IMR-90 (cell line): Measurements from ENCODE around the gene AMBP. TPM values are rescaled to one million over a fixed set of nuclear protein-coding genes. Genes with fewer than 3 reads are reported as not detected.
"Not testable (repeated sequence)": the region's sequence is repeated elsewhere in the genome, so short reads cannot be mapped to it uniquely, and the experiment has no call there.

Experiments used
- ATAC-seq: fragments of 200-7000 bp; cut with Tn5 transposase; 2 replicates; pipeline ENCODE4 v1.9.1; 2020; ENCODE audit warnings: low read depth, mild to moderate bottlenecking, moderate library complexity
- BruUV-seq: library from RNA; stranded (reverse); fragments of 400-500 nt; replicated peaks from 2 replicates; lab custom pipeline; 2021; lab: Mats Ljungman, UMichigan
- CTCF ChIA-PET: fragments of 300-600 bp; formaldehyde crosslinking; extraction: SDS; loops from one replicate; lab custom pipeline; 2021; ENCODE audit warnings: antibody characterized with exemption; lab: Yijun Ruan, JAX
- POLR2A ChIA-PET: fragments of 300-600 bp; sonication (Branson Sonifier 250); formaldehyde crosslinking; loops from one replicate; lab custom pipeline; 2022; ENCODE audit warnings: antibody characterized with exemption; ENCODE audit not compliant: unreplicated experiment; lab: Charles Lee
- DNase-seq: peaks from one replicate; pipeline ENCODE4 v3.0.0; 2013
- H2AFZ ChIP-seq: replicated peaks from 2 replicates; pipeline ENCODE3; 2013; ENCODE audit warnings: low read length, mild to moderate bottlenecking; ENCODE audit not compliant: poor library complexity
- H2AK5ac ChIP-seq: 2 replicates; pipeline ENCODE4 v1.6.1; 2013; ENCODE audit warnings: low read depth, low read length, inconsistent platforms
- H2AK9ac ChIP-seq: replicated peaks from 2 replicates; pipeline ENCODE3; 2013; ENCODE audit warnings: mild to moderate bottlenecking, low read depth, low read length, moderate library complexity; ENCODE audit not compliant: poor library complexity
- H2BK120ac ChIP-seq: 2 replicates; pipeline ENCODE4 v1.6.1; 2013; ENCODE audit warnings: low read depth, low read length, inconsistent platforms
- H2BK15ac ChIP-seq: 3 replicates; pipeline ENCODE4 v1.6.1; 2013; ENCODE audit warnings: low read depth, low read length, inconsistent platforms
- H2BK20ac ChIP-seq: 2 replicates; pipeline ENCODE4 v1.6.1; 2013; ENCODE audit warnings: low read depth, mild to moderate bottlenecking, inconsistent platforms, low read length, moderate library complexity
- H2BK5ac ChIP-seq: 2 replicates; pipeline ENCODE4 v1.6.1; 2013; ENCODE audit warnings: mild to moderate bottlenecking, low read depth, low read length, inconsistent platforms; ENCODE audit not compliant: poor library complexity, severe bottlenecking
- H3K14ac ChIP-seq: replicated peaks from 2 replicates; pipeline ENCODE4 v1.6.1; 2013; ENCODE audit warnings: low read depth, low read length, inconsistent platforms
- H3K18ac ChIP-seq: 2 replicates; pipeline ENCODE4 v1.6.1; 2013; ENCODE audit warnings: low read depth, low read length, control low read depth
- H3K23ac ChIP-seq: 2 replicates; pipeline ENCODE4 v1.6.1; 2013; ENCODE audit warnings: low read depth, low read length, inconsistent platforms
- H3K27ac ChIP-seq: 2 replicates; pipeline ENCODE4 v1.5.1; 2013; ENCODE audit warnings: mild to moderate bottlenecking, control low read depth, low read length; ENCODE audit not compliant: insufficient read depth
- H3K27me3 ChIP-seq: 2 replicates; pipeline ENCODE4 v1.6.1; 2013; ENCODE audit warnings: low read length; ENCODE audit not compliant: control insufficient read depth, insufficient read depth
- H3K36me3 ChIP-seq: 2 replicates; pipeline ENCODE4 v1.6.1; 2013; ENCODE audit warnings: low read length, mixed read lengths; ENCODE audit not compliant: control insufficient read depth, insufficient read depth
- H3K4ac ChIP-seq: 2 replicates; pipeline ENCODE4 v1.6.1; 2013; ENCODE audit warnings: low read depth, low read length, inconsistent platforms
- H3K4me1 ChIP-seq: 2 replicates; pipeline ENCODE4 v1.6.1; 2013; ENCODE audit warnings: low read length, mixed read lengths; ENCODE audit not compliant: control insufficient read depth, insufficient read depth
- H3K4me2 ChIP-seq: 2 replicates; pipeline ENCODE4 v1.6.1; 2013; ENCODE audit warnings: low read depth, mild to moderate bottlenecking, control low read depth, low read length, moderate library complexity
- H3K4me3 ChIP-seq: 2 replicates; pipeline ENCODE4 v1.5.1; 2013; ENCODE audit warnings: low read depth, mild to moderate bottlenecking, control low read depth, low read length, moderate library complexity; ENCODE audit not compliant: insufficient read depth
- H3K56ac ChIP-seq: 2 replicates; pipeline ENCODE4 v1.6.1; 2013; ENCODE audit warnings: low read length, inconsistent platforms; ENCODE audit not compliant: insufficient read depth; ENCODE audit errors: extremely low read depth
- H3K79me1 ChIP-seq, 2 experiments: 2 replicates each; pipeline ENCODE4 v1.6.1; 2013; ENCODE audit warnings: low read length in 2 of 2, inconsistent platforms in 1 of 2, low read depth in 1 of 2
- H3K9ac ChIP-seq: 2 replicates; pipeline ENCODE4 v1.6.1; 2013; ENCODE audit warnings: low read depth, low read length, control low read depth
- H3K9me1 ChIP-seq: 2 replicates; pipeline ENCODE4 v1.6.1; 2013; ENCODE audit warnings: low read length, inconsistent platforms; ENCODE audit not compliant: insufficient read depth
- H3K9me3 ChIP-seq: 2 replicates; pipeline ENCODE4 v1.6.1; 2013; ENCODE audit warnings: low read length; ENCODE audit not compliant: control insufficient read depth, insufficient read depth
- H4K20me1 ChIP-seq: 2 replicates; pipeline ENCODE4 v1.6.1; 2013; ENCODE audit warnings: low read length, inconsistent platforms; ENCODE audit not compliant: insufficient read depth
- H4K5ac ChIP-seq: 2 replicates; pipeline ENCODE4 v1.6.1; 2013; ENCODE audit warnings: mild to moderate bottlenecking, low read depth, low read length, control low read depth
- H4K8ac ChIP-seq, 2 experiments: 2 replicates each; pipeline ENCODE4 v1.6.1; 2013; ENCODE audit warnings: low read depth in 2 of 2, low read length in 2 of 2, control low read depth in 1 of 2, inconsistent platforms in 1 of 2
- H4K91ac ChIP-seq: 2 replicates; pipeline ENCODE4 v1.6.1; 2013; ENCODE audit warnings: low read depth, low read length, inconsistent platforms; ENCODE audit not compliant: insufficient read depth
- BHLHE40 ChIP-seq: fragments of 150-350 bp; IDR thresholded peaks from 2 replicates; pipeline ENCODE4 v1.6.1; 2016; ENCODE audit warnings: mild to moderate bottlenecking, low read depth, low read length
- FOS ChIP-seq: fragments of 150-350 bp; IDR thresholded peaks from 2 replicates; pipeline ENCODE4 v1.6.1; 2016; ENCODE audit warnings: low read depth, low read length
- NFE2L2 ChIP-seq: fragments of 150-350 bp; IDR thresholded peaks from 2 replicates; pipeline ENCODE4 v1.6.1; 2016; ENCODE audit warnings: low read depth, mild to moderate bottlenecking, low read length
- WGBS, 2 experiments: methylation state at CpG; one replicate each; pipeline versions ENCODE4 v1.1.5 to v1.1.7; 2013; ENCODE audit warnings: missing lambda C conversion rate in 2 of 2; ENCODE audit not compliant: insufficient read length in 1 of 2; ENCODE audit errors: extremely low coverage in 2 of 2; 5-methylcytosine and 5-hydroxymethylcytosine counted together
- dilution Hi-C: fragments of 300-500 bp; cut with HindIII; formaldehyde crosslinking; loops from one replicate; pipeline ENCODE4 v1.14.3; 2018; ENCODE audit warnings: low sequenced_read_pairs; ENCODE audit not compliant: unreplicated experiment
- in situ Hi-C: fragments of 300-500 bp; cut with MboI; formaldehyde crosslinking; loops from 3 replicates; pipeline ENCODE4 v1.14.3; 2019; ENCODE audit warnings: low sequenced_read_pairs, inconsistent platforms, mixed read lengths
- intact Hi-C: fragments of 100-400 bp; cut with micrococcal nuclease; formaldehyde crosslinking; loops from 2 replicates; pipeline ENCODE4 v1.10.0; 2022
- polyA plus RNA-seq, 3 experiments: library from polyadenylated mRNA; depleted of rRNA; stranded (reverse); fragments of >200 nt; gene quantifications; 2 replicates each; pipeline ENCODE4 v1.2.3, GENCODE V29; 2012; ENCODE audit warnings: low replicate concordance in 1 of 3
- total RNA-seq: library from RNA; depleted of rRNA; stranded (reverse); fragments of >200 nt; gene quantifications from 2 replicates; pipeline ENCODE4 v1.2.3, GENCODE V29; 2012

The AMBP gene
- total and polyA plus RNA-seq, 2 of the 4 experiments (the other 2 are of a cell fraction) = not detected

- no peak overlapping the region for H2BK5ac ChIP-seq
- no peak overlapping the region for H3K4me3 ChIP-seq
- no peak overlapping the region for H3K14ac ChIP-seq
- H4K5ac ChIP-seq = no peak overlapping the region
- intact Hi-C loops = no loop called here
- no peak overlapping the region for H3K27ac ChIP-seq
- H3K18ac ChIP-seq = no peak overlapping the region
- no peak overlapping the region for H2BK120ac ChIP-seq
- H4K91ac ChIP-seq = no peak overlapping the region
- POLR2A ChIA-PET = no interaction called here
- TF ChIP-seq NFE2L2 (no peak), BHLHE40 (no peak), FOS (no peak)
- H2AFZ ChIP-seq = no peak overlapping the region
- no peak overlapping the region for H3K4ac ChIP-seq
- dilution Hi-C loops = no loop called here
- ATAC-seq = no peak
- H3K9ac ChIP-seq = no peak overlapping the region
- H3K79me1 ChIP-seq = peaks cover 0 to 13% of the 10 kb centered on the region in 2 experiments; a peak in 2 of 4 replicates
- H2AK9ac ChIP-seq = no peak overlapping the region
- H3K4me1 ChIP-seq = no peaks in the 10 kb centered on the region
- no peak overlapping the region for H2BK20ac ChIP-seq
- no peak overlapping the region for H3K4me2 ChIP-seq
- no peak overlapping the region for H3K23ac ChIP-seq
- H2BK15ac ChIP-seq = no peak overlapping the region
- peaks cover 30% of the 10 kb centered on the region for H3K36me3 ChIP-seq
- no CpG with 5 or more reads among the region's 4 CpGs for WGBS, 2 experiments
- no peak for DNase-seq
- no peak overlapping the region for H2AK5ac ChIP-seq
- H3K9me3 ChIP-seq = no peaks in the 10 kb centered on the region
- BruUV-seq = no TSS peak
- H4K20me1 ChIP-seq = peaks cover 3% of the 10 kb centered on the region; the same call in 1 of the 2 replicates
- no peak overlapping the region for H4K8ac ChIP-seq
- CTCF ChIA-PET = no interaction called here
- no peak overlapping the region for H3K56ac ChIP-seq
- peaks cover 8% of the 10 kb centered on the region; the same call in 1 of the 2 replicates for H3K9me1 ChIP-seq
- in situ Hi-C loops = no loop called here
- no peaks in the 10 kb centered on the region for H3K27me3 ChIP-seq
Observed at GRCh38 chr9:114046237-114046755, 31.8 kb downstream of the AMBP start.

GRCh38 chr9:114043660-114044059, 34.4 kb downstream of the AMBP start:
- H3K18ac ChIP-seq, ATAC-seq, H2BK15ac ChIP-seq, H3K4me3 ChIP-seq, in situ Hi-C loops, H3K4ac ChIP-seq, dilution Hi-C loops, POLR2A ChIA-PET, H4K8ac ChIP-seq, H3K4me2 ChIP-seq, H3K4me1 ChIP-seq, DNase-seq, H3K9ac ChIP-seq, H3K9me3 ChIP-seq, H4K20me1 ChIP-seq, H2AFZ ChIP-seq, H2BK20ac ChIP-seq, H3K9me1 ChIP-seq, H3K56ac ChIP-seq, H2AK5ac ChIP-seq, H3K14ac ChIP-seq, H4K5ac ChIP-seq, H2BK120ac ChIP-seq, H2BK5ac ChIP-seq, H3K27me3 ChIP-seq, intact Hi-C loops, H3K23ac ChIP-seq, CTCF ChIA-PET, BruUV-seq, H4K91ac ChIP-seq, H2AK9ac ChIP-seq, H3K27ac ChIP-seq: not testable (repeated sequence)
- Histone ChIP-seq H3K36me3 (peaks cover 15% of the 10 kb centered on the region), H3K79me1 (peaks cover 0 to 10% of the 10 kb centered on the region in 2 experiments; a peak in 2 of 4 replicates)
